GM23338 (cell line): ENCODE measurements around the gene FIP1L1. TPM values are rescaled to one million over a fixed set of nuclear protein-coding genes. Genes with fewer than 3 reads are reported as not detected.

Experiments used
- ATAC-seq: fragments of 200-7000 bp; cut with Tn5 transposase; 3 replicates; pipeline ENCODE4 v1.9.1; 2020
- DNase-seq: peaks from one replicate; pipeline ENCODE4 v3.0.0-alpha.2; 2015; ENCODE audit warnings: low spot score
- H2AFZ ChIP-seq: fragments of 200-600 bp; sonication (generic); 2 replicates; pipeline ENCODE4 v1.8.0; 2016; ENCODE audit warnings: antibody characterized with exemption, mild to moderate bottlenecking, moderate library complexity
- H3F3A ChIP-seq: fragments of 200-600 bp; sonication (generic); replicated peaks from 2 replicates; pipeline ENCODE4 v1.8.0; 2017; ENCODE audit warnings: antibody characterized with exemption, mixed run types, low read depth
- H3K27ac ChIP-seq: fragments of 200-600 bp; sonication (generic); 2 replicates; pipeline ENCODE4 v1.6.1; 2016; ENCODE audit warnings: low read depth
- H3K27me3 ChIP-seq: fragments of 200-600 bp; sonication (generic); 2 replicates; pipeline ENCODE4 v1.8.0; 2016; ENCODE audit warnings: mild to moderate bottlenecking, mixed run types, moderate library complexity; ENCODE audit not compliant: insufficient read depth
- H3K36me3 ChIP-seq: fragments of 200-600 bp; sonication (generic); 2 replicates; pipeline ENCODE4 v1.8.0; 2016; ENCODE audit warnings: mild to moderate bottlenecking; ENCODE audit not compliant: insufficient read depth
- H3K4me1 ChIP-seq: fragments of 200-600 bp; sonication (generic); 2 replicates; pipeline ENCODE4 v1.8.0; 2016; ENCODE audit warnings: mild to moderate bottlenecking, moderate library complexity; ENCODE audit not compliant: insufficient read depth
- H3K4me2 ChIP-seq: fragments of 200-600 bp; sonication (generic); 2 replicates; pipeline ENCODE4 v1.7.1; 2017; ENCODE audit warnings: mixed run types
- H3K4me3 ChIP-seq: fragments of 200-600 bp; sonication (generic); 2 replicates; pipeline ENCODE4 v1.6.1; 2016; ENCODE audit warnings: mixed run types
- H3K79me2 ChIP-seq: fragments of 200-600 bp; sonication (generic); replicated peaks from 2 replicates; pipeline ENCODE4 v1.8.0; 2017; ENCODE audit warnings: mild to moderate bottlenecking; ENCODE audit not compliant: insufficient read depth
- H3K9me2 ChIP-seq: fragments of 200-600 bp; sonication (generic); 2 replicates; pipeline ENCODE4 v1.8.0; 2017; ENCODE audit not compliant: insufficient read depth
- H4K20me1 ChIP-seq: fragments of 200-600 bp; sonication (generic); replicated peaks from 2 replicates; pipeline ENCODE4 v1.8.0; 2017; ENCODE audit warnings: mild to moderate bottlenecking; ENCODE audit not compliant: insufficient read depth
- H3K27ac Mint-ChIP-seq: 2 replicates; pipeline ENCODE4 v1.8.0; 2020; ENCODE audit warnings: inconsistent platforms, mild to moderate bottlenecking, moderate library complexity, mixed read lengths
- H3K27me3 Mint-ChIP-seq: 3 replicates; pipeline ENCODE4 v1.8.0; 2022; ENCODE audit warnings: low read depth, mild to moderate bottlenecking, moderate library complexity, mixed read lengths, inconsistent platforms; ENCODE audit not compliant: insufficient read depth, poor library complexity
- H3K36me3 Mint-ChIP-seq: 3 replicates; pipeline ENCODE4 v1.8.0; 2021; ENCODE audit warnings: low read depth, mild to moderate bottlenecking, inconsistent platforms, moderate library complexity, mixed read lengths
- H3K4me1 Mint-ChIP-seq: 3 replicates; pipeline ENCODE4 v1.8.0; 2020; ENCODE audit warnings: mild to moderate bottlenecking, inconsistent platforms, mixed read lengths
- H3K4me3 Mint-ChIP-seq: 3 replicates; pipeline ENCODE4 v1.8.0; 2021; ENCODE audit warnings: moderate library complexity, mild to moderate bottlenecking, inconsistent platforms, mixed read lengths
- H3K9me3 Mint-ChIP-seq: 3 replicates; pipeline ENCODE4 v1.8.0; 2020; ENCODE audit warnings: moderate library complexity, mild to moderate bottlenecking, inconsistent platforms, mixed read lengths
- CREB1 ChIP-seq: fragments of 250-450 bp; sonication (Bioruptor Pico); IDR thresholded peaks from 2 replicates; pipeline ENCODE4 v1.5.0; 2020; ENCODE audit warnings: low read depth, mild to moderate bottlenecking, moderate library complexity
- EZH2 ChIP-seq: fragments of 200-600 bp; sonication (generic); IDR thresholded peaks from one replicate; pipeline ENCODE4 v1.8.0; 2017; ENCODE audit warnings: antibody characterized with exemption, mild to moderate bottlenecking, low read depth; ENCODE audit not compliant: unreplicated experiment
- EZH2phosphoT487 ChIP-seq: fragments of 200-600 bp; sonication (generic); IDR thresholded peaks from one replicate; pipeline ENCODE4 v1.8.1; 2018; ENCODE audit warnings: antibody characterized with exemption; ENCODE audit not compliant: unreplicated experiment
- JUNB ChIP-seq: IDR thresholded peaks from one replicate; pipeline ENCODE4 v1.6.1; 2016; ENCODE audit warnings: antibody characterized with exemption; ENCODE audit not compliant: unreplicated experiment
- NANOG ChIP-seq: IDR thresholded peaks from 2 replicates; pipeline ENCODE4 v1.6.1; 2016; ENCODE audit warnings: antibody characterized with exemption, borderline replicate concordance
- POLR2AphosphoS5 ChIP-seq: IDR thresholded peaks from 2 replicates; pipeline ENCODE4 v1.6.1; 2016; ENCODE audit warnings: antibody characterized with exemption, low read depth
- STAT1 ChIP-seq: IDR thresholded peaks from one replicate; pipeline ENCODE4 v1.6.1; 2016; ENCODE audit warnings: antibody characterized with exemption; ENCODE audit not compliant: unreplicated experiment
- ZNF114 ChIP-seq: fragments of 250-450 bp; sonication (Bioruptor Pico); IDR thresholded peaks from 2 replicates; pipeline ENCODE4 v1.5.0; 2020; ENCODE audit warnings: mild to moderate bottlenecking, moderate library complexity
- ZNF331 ChIP-seq: fragments of 250-450 bp; sonication (Bioruptor Pico); IDR thresholded peaks from 2 replicates; pipeline ENCODE4 v1.5.0; 2020; ENCODE audit warnings: low read depth, mild to moderate bottlenecking, moderate library complexity
- polyA plus RNA-seq: library from polyadenylated mRNA; unstranded; fragments of >200 nt; fragmentation: Nextera tagmentation; extraction: Ambion mirVana; gene quantifications from 2 replicates; pipeline ENCODE4 v1.2.1, GENCODE V29; 2016
- total RNA-seq: library from RNA; depleted of rRNA; stranded (reverse); fragments of >200 nt; shearing (Covaris generic); gene quantifications from 2 replicates; pipeline ENCODE4 v1.2.3, GENCODE V29; 2014
- TF ChIP-seq, protein P1 (sequence below), 2 experiments: fragments of 200-600 bp in 1 of 2; sonication (generic) in 1 of 2; conservative IDR thresholded peaks; 2 replicates each; pipeline versions ENCODE4 v1.5.1 to v1.6.1; 2016 to 2017; ENCODE audit warnings: antibody characterized with exemption in 2 of 2, low read depth in 2 of 2, mild to moderate bottlenecking in 2 of 2, moderate library complexity in 1 of 2
- TF ChIP-seq, protein P2 (sequence below): IDR thresholded peaks from 2 replicates; pipeline ENCODE4 v1.6.1; 2016; ENCODE audit warnings: antibody characterized with exemption
- TF ChIP-seq, protein P3 (sequence below): IDR thresholded peaks from one replicate; pipeline ENCODE4 v1.6.1; 2018; ENCODE audit warnings: antibody characterized with exemption; ENCODE audit not compliant: unreplicated experiment
- TF ChIP-seq, protein P4 (sequence below): fragments of 250-450 bp; sonication (Bioruptor Pico); IDR thresholded peaks from 2 replicates; pipeline ENCODE4 v1.5.0; 2020; ENCODE audit warnings: mild to moderate bottlenecking, moderate library complexity

Gene FIP1L1
- total and polyA plus RNA-seq, 2 experiments from 2014 or later, result 43.3 to 54.0 TPM

DNA sequence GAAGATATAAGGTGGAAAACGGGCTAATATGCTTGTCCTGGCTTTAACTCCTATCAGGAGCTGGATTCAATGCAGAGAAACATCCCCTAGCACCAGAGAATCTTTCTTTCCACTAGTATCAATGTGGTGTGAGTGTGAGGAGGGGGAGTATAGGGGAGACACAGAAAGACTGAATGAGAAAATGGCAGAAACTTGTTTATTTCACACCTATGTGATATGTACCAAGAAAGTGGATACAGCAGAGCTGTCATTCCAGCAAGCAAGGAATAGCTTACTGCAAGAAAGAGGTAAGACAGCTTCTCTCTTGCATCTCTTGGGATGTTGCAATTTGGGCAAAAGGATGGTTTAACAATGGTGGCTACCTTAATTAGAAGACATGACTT, 108.2 kb downstream of the FIP1L1 start:
- no peaks in the 10 kb centered on the region for H3K9me3 Mint-ChIP-seq
- TF ChIP-seq NANOG (no peak), POLR2AphosphoS5 (no peak), JUNB (no peak), CREB1 (CRISPR knock-in tag) (no peak), ZNF331 (CRISPR knock-in tag) (no peak), EZH2 (no peak), STAT1 (no peak), EZH2phosphoT487 (no peak), ZNF114 (CRISPR knock-in tag) (no peak)
- TF ChIP-seq, protein P1, sequence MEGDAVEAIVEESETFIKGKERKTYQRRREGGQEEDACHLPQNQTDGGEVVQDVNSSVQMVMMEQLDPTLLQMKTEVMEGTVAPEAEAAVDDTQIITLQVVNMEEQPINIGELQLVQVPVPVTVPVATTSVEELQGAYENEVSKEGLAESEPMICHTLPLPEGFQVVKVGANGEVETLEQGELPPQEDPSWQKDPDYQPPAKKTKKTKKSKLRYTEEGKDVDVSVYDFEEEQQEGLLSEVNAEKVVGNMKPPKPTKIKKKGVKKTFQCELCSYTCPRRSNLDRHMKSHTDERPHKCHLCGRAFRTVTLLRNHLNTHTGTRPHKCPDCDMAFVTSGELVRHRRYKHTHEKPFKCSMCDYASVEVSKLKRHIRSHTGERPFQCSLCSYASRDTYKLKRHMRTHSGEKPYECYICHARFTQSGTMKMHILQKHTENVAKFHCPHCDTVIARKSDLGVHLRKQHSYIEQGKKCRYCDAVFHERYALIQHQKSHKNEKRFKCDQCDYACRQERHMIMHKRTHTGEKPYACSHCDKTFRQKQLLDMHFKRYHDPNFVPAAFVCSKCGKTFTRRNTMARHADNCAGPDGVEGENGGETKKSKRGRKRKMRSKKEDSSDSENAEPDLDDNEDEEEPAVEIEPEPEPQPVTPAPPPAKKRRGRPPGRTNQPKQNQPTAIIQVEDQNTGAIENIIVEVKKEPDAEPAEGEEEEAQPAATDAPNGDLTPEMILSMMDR (conservative IDR thresholded peaks at IDR 0.05; ENCODE audit: low read depth in 2 of 2), result no peak
- TF ChIP-seq, protein P2, sequence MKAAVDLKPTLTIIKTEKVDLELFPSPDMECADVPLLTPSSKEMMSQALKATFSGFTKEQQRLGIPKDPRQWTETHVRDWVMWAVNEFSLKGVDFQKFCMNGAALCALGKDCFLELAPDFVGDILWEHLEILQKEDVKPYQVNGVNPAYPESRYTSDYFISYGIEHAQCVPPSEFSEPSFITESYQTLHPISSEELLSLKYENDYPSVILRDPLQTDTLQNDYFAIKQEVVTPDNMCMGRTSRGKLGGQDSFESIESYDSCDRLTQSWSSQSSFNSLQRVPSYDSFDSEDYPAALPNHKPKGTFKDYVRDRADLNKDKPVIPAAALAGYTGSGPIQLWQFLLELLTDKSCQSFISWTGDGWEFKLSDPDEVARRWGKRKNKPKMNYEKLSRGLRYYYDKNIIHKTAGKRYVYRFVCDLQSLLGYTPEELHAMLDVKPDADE, result no peak
- TF ChIP-seq, protein P3, sequence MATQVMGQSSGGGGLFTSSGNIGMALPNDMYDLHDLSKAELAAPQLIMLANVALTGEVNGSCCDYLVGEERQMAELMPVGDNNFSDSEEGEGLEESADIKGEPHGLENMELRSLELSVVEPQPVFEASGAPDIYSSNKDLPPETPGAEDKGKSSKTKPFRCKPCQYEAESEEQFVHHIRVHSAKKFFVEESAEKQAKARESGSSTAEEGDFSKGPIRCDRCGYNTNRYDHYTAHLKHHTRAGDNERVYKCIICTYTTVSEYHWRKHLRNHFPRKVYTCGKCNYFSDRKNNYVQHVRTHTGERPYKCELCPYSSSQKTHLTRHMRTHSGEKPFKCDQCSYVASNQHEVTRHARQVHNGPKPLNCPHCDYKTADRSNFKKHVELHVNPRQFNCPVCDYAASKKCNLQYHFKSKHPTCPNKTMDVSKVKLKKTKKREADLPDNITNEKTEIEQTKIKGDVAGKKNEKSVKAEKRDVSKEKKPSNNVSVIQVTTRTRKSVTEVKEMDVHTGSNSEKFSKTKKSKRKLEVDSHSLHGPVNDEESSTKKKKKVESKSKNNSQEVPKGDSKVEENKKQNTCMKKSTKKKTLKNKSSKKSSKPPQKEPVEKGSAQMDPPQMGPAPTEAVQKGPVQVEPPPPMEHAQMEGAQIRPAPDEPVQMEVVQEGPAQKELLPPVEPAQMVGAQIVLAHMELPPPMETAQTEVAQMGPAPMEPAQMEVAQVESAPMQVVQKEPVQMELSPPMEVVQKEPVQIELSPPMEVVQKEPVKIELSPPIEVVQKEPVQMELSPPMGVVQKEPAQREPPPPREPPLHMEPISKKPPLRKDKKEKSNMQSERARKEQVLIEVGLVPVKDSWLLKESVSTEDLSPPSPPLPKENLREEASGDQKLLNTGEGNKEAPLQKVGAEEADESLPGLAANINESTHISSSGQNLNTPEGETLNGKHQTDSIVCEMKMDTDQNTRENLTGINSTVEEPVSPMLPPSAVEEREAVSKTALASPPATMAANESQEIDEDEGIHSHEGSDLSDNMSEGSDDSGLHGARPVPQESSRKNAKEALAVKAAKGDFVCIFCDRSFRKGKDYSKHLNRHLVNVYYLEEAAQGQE, result no peak
- TF ChIP-seq, protein P4, sequence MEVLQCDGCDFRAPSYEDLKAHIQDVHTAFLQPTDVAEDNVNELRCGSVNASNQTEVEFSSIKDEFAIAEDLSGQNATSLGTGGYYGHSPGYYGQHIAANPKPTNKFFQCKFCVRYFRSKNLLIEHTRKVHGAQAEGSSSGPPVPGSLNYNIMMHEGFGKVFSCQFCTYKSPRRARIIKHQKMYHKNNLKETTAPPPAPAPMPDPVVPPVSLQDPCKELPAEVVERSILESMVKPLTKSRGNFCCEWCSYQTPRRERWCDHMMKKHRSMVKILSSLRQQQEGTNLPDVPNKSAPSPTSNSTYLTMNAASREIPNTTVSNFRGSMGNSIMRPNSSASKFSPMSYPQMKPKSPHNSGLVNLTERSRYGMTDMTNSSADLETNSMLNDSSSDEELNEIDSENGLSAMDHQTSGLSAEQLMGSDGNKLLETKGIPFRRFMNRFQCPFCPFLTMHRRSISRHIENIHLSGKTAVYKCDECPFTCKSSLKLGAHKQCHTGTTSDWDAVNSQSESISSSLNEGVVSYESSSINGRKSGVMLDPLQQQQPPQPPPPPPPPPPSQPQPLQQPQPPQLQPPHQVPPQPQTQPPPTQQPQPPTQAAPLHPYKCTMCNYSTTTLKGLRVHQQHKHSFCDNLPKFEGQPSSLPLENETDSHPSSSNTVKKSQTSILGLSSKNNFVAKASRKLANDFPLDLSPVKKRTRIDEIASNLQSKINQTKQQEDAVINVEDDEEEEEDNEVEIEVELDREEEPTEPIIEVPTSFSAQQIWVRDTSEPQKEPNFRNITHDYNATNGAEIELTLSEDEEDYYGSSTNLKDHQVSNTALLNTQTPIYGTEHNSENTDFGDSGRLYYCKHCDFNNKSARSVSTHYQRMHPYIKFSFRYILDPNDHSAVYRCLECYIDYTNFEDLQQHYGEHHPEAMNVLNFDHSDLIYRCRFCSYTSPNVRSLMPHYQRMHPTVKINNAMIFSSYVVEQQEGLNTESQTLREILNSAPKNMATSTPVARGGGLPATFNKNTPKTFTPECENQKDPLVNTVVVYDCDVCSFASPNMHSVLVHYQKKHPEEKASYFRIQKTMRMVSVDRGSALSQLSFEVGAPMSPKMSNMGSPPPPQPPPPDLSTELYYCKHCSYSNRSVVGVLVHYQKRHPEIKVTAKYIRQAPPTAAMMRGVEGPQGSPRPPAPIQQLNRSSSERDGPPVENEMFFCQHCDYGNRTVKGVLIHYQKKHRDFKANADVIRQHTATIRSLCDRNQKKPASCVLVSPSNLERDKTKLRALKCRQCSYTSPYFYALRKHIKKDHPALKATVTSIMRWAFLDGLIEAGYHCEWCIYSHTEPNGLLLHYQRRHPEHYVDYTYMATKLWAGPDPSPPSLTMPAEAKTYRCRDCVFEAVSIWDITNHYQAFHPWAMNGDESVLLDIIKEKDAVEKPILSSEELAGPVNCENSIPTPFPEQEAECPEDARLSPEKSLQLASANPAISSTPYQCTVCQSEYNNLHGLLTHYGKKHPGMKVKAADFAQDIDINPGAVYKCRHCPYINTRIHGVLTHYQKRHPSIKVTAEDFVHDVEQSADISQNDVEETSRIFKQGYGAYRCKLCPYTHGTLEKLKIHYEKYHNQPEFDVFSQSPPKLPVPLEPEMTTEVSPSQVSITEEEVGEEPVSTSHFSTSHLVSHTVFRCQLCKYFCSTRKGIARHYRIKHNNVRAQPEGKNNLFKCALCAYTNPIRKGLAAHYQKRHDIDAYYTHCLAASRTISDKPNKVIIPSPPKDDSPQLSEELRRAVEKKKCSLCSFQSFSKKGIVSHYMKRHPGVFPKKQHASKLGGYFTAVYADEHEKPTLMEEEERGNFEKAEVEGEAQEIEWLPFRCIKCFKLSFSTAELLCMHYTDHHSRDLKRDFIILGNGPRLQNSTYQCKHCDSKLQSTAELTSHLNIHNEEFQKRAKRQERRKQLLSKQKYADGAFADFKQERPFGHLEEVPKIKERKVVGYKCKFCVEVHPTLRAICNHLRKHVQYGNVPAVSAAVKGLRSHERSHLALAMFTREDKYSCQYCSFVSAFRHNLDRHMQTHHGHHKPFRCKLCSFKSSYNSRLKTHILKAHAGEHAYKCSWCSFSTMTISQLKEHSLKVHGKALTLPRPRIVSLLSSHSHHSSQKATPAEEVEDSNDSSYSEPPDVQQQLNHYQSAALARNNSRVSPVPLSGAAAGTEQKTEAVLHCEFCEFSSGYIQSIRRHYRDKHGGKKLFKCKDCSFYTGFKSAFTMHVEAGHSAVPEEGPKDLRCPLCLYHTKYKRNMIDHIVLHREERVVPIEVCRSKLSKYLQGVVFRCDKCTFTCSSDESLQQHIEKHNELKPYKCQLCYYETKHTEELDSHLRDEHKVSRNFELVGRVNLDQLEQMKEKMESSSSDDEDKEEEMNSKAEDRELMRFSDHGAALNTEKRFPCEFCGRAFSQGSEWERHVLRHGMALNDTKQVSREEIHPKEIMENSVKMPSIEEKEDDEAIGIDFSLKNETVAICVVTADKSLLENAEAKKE (CRISPR knock-in tag), result no peak
- H3K27ac Mint-ChIP-seq, result no peak overlapping the region

More for the DNA sequence above, 108.2 kb downstream of the FIP1L1 start:
- Mint-ChIP-seq H3K36me3 (no peaks in the 10 kb centered on the region), H3K4me1 (peaks cover 10% of the 10 kb centered on the region), H3K27me3 (no peaks in the 10 kb centered on the region), H3K4me3 (no peak overlapping the region)
- Histone ChIP-seq H3K27me3 (no peaks in the 10 kb centered on the region), H3K4me1 (peaks cover 4% of the 10 kb centered on the region; the same call in 1 of the 2 replicates), H3K9me2 (peaks cover 9% of the 10 kb centered on the region; the same call in 1 of the 2 replicates), H4K20me1 (no peaks in the 10 kb centered on the region), H3K27ac (no peak overlapping the region), H2AFZ (no peak overlapping the region), H3K79me2 (no peaks in the 10 kb centered on the region), H3F3A (no peaks in the 10 kb centered on the region), H3K4me3 (no peak overlapping the region), H3K36me3 (no peaks in the 10 kb centered on the region), H3K4me2 (no peak overlapping the region)
- no peak for DNase-seq
- ATAC-seq, result no peak
